Raji (cell line): Measurements from ENCODE around the gene SCN8A.

ENCODE experiments used
- POLR2A ChIP-seq: IDR thresholded peaks from 2 replicates; pipeline ENCODE4 v1.6.1; 2011; ENCODE audit warnings: low read depth, low read length, control low read depth; ENCODE audit not compliant: insufficient read depth

The SCN8A gene

DNA sequence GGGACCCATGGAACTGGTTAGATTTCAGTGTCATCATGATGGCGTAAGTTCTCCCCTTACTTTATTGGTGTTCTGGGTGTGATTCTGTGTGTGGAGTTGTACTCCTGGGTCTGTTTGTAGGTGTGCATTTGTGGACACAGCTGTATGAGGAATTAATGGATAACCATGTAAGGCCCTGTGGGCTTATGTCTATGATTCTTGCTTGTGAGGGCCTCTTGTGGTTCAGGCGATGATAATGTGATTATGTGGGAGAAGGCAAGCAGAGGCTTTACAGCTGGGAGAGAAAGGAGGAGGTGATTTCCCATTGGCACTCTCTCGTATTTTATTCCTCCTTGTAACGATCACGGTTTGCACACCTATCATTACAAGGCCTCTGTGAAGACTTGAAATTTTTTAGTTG lies 96.1 kb downstream of the SCN8A start:
- no peak for TF ChIP-seq POLR2A

DNA sequence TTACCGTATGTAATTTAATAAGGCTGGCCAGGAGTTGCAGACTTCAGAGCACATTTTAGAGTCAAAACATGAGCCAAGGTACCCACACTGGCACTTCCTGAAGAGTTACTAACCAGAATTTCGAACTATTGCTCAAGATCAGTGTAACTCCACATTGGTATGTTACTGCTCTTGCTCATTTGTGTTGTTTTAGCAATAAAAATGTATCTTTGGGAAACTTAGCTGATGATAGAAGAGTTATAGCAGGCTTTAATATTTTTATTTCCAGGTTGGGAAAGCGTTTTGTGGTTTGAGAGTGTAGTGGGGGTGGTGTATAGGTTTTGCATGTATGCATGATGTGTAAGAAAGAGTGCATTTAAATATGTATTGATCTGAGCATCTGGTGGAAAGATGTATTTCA lies 96.6 kb downstream of the SCN8A start:
- TF ChIP-seq POLR2A, result no peak

DNA sequence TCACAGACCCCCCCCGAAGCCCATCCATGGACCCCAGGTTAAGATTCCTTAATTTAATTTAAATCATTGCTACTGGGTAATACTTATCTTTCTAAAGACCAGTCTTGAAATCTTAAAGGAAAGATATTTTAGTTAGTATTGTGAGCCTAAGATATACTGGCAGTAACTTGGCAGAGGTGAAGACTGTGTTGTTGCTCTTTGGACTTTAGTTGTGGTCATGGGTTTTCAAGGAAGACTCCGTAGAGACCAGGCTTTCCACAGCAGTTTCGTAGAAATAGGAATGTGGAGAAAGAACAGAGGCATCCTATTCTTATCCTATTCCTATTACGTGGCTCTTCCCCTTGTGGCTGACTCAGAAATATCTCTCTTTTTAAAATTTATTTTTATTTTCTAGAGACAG lies 99.0 kb downstream of the SCN8A start:
- no peak for TF ChIP-seq POLR2A

DNA sequence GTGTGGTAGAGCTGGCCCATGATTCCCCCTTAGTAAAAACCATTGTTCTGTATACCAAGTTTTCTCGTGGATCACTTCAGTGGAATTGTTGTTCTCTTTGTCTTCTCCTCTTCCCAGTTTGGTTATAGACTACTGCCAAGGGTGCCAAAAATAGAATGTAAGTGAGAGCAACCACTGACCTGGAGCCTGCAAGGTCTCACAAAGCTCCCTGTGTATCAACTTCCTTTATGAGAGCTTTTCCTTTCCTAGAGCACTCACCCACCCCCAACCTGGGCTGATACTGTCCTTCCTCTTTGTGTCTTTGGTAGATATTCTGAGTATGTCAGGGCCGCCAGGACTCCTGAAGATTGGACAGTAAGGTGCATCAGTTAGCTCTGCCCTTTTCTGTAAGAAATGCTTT lies 101.0 kb downstream of the SCN8A start:
- no peak for TF ChIP-seq POLR2A

DNA sequence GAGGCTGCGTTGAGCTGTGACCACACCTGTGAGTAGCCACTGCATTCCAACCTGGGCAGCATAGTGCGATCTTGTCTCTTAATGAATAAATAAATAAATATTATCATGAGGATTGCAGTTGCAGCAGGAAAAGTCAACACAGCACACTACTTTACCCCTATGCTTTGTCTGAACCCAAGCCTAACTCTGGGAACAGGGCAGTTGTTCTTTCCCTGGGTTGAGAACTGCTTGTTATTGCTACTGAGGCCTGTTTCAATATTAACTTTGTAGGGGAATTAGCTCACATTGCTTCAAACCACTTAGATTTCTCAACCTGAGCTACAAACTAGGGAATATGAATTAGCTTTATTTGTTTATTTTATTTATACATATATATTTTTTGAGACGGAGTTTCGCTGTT lies 102.5 kb downstream of the SCN8A start:
- no peak for TF ChIP-seq POLR2A

DNA sequence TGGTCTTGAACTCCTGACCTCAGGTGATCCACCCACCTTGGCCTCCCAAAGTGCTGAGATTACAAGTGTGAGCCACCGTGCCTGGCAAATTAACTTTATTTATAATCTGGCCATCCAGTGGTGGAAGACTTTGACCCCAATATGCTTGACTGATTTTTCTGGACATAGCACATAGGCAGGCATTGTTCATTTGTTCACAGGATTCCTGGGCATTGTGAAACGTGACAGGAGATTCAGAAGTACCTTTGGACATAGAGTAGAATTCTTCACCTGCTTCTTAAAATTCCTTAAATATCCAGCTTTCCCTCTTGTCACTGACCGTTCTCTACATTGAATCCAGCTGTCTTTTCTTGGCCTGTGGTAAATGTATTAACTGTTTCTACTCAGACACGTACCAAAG lies 103.1 kb downstream of the SCN8A start:
- TF ChIP-seq POLR2A, result no peak

DNA sequence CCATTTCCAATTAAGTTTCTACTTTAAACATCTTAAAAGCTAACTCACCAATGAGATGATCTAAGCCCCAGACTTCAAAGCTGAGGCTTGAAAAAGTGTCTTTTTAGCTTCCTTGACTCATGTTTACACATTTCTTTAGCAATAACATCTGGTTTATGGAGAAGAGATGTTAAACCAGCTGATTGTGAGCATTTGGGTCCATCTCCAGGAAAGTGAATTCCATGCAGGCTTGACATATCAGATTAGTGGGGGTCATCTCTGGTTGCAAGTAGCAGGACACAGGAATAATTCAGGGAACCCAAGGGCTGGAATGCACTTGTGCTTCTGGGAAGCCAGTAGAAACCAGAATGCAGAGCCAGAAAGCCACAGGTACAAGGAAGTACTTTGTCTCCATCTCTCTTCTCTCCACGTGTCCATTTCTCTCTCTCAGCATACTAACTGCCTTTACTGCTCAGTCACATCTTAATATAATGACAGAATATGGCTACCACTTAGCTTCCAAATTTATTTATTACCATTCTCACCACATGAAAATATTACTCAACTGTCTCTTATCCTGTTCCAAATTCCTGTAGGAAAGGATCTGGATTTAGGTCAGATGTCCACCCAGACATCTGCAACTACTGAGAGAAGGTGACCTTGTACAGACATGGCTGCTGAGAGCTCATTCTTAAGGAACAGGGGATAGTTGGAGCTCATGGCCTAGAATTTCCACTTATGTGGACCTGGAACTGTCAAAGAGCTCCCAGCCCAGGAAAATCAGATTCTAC lies 104.4 kb downstream of the SCN8A start:
- no peak for TF ChIP-seq POLR2A

DNA sequence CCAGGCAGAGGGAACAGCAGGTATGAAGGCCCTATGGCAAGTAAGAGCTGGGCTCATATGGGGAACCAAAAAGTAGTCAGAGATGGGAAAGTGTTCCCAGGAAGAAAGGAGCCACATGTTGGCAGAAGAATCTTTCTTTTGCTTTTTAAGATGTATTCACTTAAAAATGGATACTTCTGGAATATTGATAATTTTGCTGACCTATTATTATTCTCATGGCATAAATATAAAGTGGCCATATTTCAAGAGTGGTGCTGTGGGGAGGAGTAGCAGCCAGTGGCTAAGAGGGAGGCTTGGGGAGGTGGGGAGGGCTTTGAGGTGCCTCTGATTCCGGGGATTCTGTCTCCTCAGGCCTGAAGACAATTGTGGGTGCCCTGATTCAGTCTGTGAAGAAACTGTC lies 108.2 kb downstream of the SCN8A start:
- no peak for TF ChIP-seq POLR2A

DNA sequence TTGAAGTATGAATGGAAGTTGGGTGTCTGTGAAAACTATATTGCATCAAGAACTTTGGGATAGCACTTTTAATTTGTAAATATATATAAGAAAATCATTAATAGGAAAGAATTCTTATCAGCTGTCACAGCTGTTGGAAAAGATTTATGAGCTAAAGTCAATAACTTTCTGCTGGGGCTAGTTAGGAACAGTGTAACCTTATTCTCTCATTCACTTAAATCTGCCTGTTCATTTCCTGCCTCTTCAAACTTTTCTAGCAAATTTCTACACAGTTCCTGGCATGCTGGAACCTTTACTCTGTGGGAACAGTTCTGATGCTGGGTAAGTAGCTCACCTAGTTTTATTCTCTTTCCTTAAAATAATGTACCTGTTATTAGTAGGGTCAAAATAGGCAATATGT lies 109.9 kb downstream of the SCN8A start:
- no peak for TF ChIP-seq POLR2A

DNA sequence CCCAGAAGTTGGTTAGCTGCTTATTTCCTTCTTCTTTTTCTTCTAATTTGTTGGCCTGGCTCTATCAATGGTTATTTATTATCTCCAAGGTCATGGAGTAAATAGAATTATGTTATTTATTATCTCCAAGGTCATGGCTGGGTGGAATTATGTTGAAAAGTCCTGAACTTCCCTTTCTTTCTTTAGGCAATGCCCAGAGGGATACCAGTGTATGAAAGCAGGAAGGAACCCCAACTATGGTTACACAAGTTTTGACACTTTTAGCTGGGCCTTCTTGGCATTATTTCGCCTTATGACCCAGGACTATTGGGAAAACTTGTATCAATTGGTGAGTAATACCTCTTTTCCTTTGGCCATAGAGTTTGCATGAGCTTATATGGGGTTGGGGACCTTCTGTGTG lies 111.6 kb downstream of the SCN8A start:
- TF ChIP-seq POLR2A, result no peak

DNA sequence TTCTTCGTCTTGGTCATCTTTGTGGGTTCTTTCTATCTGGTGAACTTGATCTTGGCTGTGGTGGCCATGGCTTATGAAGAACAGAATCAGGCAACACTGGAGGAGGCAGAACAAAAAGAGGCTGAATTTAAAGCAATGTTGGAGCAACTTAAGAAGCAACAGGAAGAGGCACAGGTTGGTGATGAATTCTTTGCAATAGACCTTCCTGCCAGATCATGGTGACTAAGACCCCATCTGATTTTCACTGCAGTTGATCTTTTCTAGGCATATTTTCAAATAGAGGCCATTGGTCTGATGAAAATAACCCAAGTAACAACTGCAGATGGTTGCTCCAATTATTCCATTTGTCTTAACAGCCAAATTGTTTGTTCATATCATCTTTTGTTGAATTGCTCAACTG lies 114.4 kb downstream of the SCN8A start:
- TF ChIP-seq POLR2A, result no peak

DNA sequence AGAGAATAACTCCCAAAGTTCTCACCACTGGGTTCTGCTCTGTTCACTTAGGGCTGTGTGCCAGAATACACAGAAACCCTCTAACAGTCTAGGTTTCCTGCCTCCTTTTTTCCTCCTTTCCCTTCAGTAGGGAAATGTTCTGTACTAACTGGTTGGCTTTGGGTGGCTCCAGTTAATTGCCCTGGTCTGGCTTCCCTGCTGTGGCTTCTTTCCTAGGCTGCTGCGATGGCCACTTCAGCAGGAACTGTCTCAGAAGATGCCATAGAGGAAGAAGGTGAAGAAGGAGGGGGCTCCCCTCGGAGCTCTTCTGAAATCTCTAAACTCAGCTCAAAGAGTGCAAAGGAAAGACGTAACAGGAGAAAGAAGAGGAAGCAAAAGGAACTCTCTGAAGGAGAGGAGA lies 115.2 kb downstream of the SCN8A start:
- TF ChIP-seq POLR2A, result no peak

DNA sequence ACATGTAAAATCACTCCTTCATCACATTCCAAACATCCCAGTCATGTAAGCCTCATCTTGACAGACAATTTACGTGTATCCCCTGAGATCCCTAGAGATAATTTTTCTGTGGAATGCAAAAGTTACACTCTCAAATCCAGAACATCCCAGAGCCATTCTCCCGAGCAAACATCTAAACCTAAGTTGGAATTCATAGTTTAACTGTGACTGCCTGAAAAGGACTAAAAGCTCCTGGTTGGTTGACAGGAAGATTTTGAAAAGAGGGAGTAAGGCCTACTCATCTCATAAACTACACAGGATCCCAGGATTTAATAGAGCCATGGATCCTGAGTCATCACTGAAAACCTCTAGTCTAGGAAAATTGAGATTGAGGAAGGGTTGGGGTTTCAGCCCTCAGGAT lies 123.6 kb downstream of the SCN8A start:
- TF ChIP-seq POLR2A, result no peak

DNA sequence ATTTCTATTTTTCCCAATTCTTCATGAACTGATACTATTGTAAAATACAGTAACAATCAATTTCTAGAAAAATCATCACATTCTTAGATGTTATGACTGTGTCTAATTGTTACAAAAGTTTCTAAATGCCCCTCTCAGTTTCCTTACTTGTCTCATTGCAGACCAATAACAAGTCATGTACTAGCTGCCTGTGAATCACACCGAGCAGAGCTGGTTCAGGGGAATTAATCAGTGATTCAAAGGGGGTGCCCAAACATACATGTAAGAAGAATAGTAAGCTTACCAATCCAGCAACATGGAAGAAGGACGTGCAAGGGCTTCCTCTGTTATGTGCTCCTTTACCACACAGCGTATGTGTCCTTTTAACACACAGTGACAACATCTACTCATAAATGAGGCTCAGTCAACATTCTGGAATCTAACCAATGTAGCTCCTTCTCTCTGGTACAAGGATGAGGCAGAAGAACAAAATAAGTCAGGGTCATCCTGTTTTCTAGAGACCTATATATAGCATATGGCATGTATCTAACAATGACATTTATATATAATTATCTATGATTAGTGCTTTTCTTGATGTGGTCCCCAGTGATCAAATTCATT lies 126.4 kb downstream of the SCN8A start:
- no peak for TF ChIP-seq POLR2A

DNA sequence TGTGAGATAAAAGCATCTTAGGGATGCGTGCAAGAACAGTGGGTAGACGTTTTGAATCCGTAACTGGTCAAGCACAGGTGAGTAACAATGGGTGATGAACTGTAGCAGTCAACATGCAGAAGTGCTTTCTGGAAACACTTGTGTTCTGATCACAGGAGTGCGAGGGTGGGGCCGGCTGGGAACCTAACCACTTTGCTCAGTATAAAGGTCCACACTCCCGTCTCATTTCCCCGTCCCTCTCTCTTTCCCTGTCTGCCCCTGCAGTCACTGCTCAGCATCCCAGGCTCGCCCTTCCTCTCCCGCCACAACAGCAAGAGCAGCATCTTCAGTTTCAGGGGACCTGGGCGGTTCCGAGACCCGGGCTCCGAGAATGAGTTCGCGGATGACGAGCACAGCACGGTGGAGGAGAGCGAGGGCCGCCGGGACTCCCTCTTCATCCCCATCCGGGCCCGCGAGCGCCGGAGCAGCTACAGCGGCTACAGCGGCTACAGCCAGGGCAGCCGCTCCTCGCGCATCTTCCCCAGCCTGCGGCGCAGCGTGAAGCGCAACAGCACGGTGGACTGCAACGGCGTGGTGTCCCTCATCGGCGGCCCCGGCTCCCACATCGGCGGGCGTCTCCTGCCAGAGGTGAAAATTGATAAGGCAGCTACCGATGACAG lies 130.4 kb downstream of the SCN8A start:
- no peak for TF ChIP-seq POLR2A

DNA sequence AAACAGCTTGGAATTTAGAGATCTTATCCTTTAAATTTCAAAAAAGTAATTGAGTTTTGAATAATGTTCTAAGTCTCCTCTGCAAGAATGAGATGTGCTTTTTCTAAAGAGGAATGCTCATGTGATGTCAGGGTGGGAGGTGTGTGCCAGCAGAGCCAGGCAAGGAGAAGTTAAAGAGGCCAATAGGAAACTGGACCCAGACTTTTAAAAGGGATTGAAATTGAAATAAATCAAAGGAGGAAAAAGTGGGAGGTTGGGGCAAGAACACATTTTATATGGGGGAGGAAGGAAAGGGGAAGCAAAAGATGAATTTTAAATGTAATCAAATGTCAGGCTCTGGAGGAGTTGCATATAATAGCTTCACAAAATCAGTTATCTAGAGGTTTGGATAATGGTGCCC lies 131.4 kb downstream of the SCN8A start:
- no peak for TF ChIP-seq POLR2A
